GM20000 (cell line): Measurements from ENCODE around the gene FAM118B.

Experiments
- DNase-seq: peaks from one replicate; pipeline ENCODE4 v3.0.0; 2012; ENCODE audit warnings: low spot score
- CTCF ChIP-seq: IDR thresholded peaks from 2 replicates; pipeline ENCODE4 v1.5.1; 2012; ENCODE audit warnings: mild to moderate bottlenecking, control low read depth; ENCODE audit errors: extremely low read depth, missing control alignments

The FAM118B gene

GRCh38 chr11:126262216-126262615 is 50.6 kb downstream of the FAM118B start:
- no peak for TF ChIP-seq CTCF

GRCh38 chr11:126263489-126263888 is 51.9 kb downstream of the FAM118B start:
- TF ChIP-seq CTCF: no peak
- no peak for DNase-seq

More at GRCh38 chr11:126262216-126262615, 50.6 kb downstream of the FAM118B start:
- no peak for DNase-seq

GRCh38 chr11:126265811-126266210 is 54.2 kb downstream of the FAM118B start:
- no peak for DNase-seq
- TF ChIP-seq CTCF: no peak

- no peak for DNase-seq
- no peak for TF ChIP-seq CTCF
Measured at GRCh38 chr11:126267650-126268049, 56.1 kb downstream of the FAM118B start.

- TF ChIP-seq CTCF: no peak
- DNase-seq: no peak
Measured at GRCh38 chr11:126268361-126268707, 56.8 kb downstream of the FAM118B start.

GRCh38 chr11:126268708-126269579 is 57.4 kb downstream of the FAM118B start, which contains the start of the genes FOXRED1 and SRPRA:
Gene FOXRED1, plus strand, starts transcription at chr11:126269154. Its CDS starts 53 bp downstream, at chr11:126269207.
Gene SRPRA, minus strand, starts transcription at chr11:126268895. Its CDS starts 91 bp downstream, at chr11:126268804.
- no peak for TF ChIP-seq CTCF
- DNase-seq: peak; percentile 99

GRCh38 chr11:126277322-126277721 is 65.7 kb downstream of the FAM118B start:
- TF ChIP-seq CTCF: no peak
- DNase-seq: no peak
